Esophagus muscularis mucosa (tissue), 4 donors: Measurements from ENCODE around the gene DCN.

Source experiments
- EP300 ChIP-seq: sonication (generic); formaldehyde crosslinking; IDR thresholded peaks from one replicate; pipeline ENCODE4 v1.6.1; 2017; ENCODE audit warnings: antibody characterized with exemption
- POLR2A ChIP-seq: fragments of 450-650 bp; IDR thresholded peaks from one replicate; pipeline ENCODE4 v1.6.1; 2017; ENCODE audit warnings: antibody characterized with exemption, moderate library complexity, mild to moderate bottlenecking, low read depth
- POLR2AphosphoS5 ChIP-seq, 2 donors: sonication (generic); formaldehyde crosslinking; IDR thresholded peaks; one replicate each; pipeline ENCODE4 v1.6.1; 2017; ENCODE audit warnings: antibody characterized with exemption in 2 of 2
- TF ChIP-seq, protein P1 (sequence below), 3 experiments: fragments of 200-600 bp in 2 of 3; fragments of 450-650 bp in 1 of 3; sonication (generic) in 2 of 3; IDR thresholded peaks; one replicate each; pipeline ENCODE4 v1.5.1; 2017 to 2019; ENCODE audit warnings: antibody characterized with exemption in 3 of 3, mild to moderate bottlenecking in 2 of 3, moderate library complexity in 1 of 3

DNA sequence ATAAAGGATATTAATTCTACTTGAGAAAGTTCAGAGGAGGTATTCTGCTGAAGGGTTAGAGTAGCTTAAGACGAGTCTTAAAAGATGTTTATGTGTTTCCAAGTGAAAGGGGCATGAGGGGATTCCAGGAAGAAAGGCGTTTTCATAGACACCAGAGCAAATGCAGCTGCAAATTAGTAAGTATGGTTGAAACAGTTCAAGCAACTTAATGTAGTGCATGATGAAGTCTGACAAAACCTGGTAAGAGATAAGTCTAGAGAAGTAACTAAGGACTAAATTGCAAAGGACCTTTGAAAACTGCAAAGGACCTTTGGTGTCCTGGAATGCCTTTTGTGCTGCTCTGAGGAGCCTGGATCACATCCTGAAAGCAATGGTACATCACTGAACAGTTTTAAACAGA is 82.8 kb downstream of the DCN start:
- TF ChIP-seq, protein P1, sequence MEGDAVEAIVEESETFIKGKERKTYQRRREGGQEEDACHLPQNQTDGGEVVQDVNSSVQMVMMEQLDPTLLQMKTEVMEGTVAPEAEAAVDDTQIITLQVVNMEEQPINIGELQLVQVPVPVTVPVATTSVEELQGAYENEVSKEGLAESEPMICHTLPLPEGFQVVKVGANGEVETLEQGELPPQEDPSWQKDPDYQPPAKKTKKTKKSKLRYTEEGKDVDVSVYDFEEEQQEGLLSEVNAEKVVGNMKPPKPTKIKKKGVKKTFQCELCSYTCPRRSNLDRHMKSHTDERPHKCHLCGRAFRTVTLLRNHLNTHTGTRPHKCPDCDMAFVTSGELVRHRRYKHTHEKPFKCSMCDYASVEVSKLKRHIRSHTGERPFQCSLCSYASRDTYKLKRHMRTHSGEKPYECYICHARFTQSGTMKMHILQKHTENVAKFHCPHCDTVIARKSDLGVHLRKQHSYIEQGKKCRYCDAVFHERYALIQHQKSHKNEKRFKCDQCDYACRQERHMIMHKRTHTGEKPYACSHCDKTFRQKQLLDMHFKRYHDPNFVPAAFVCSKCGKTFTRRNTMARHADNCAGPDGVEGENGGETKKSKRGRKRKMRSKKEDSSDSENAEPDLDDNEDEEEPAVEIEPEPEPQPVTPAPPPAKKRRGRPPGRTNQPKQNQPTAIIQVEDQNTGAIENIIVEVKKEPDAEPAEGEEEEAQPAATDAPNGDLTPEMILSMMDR (IDR thresholded peaks at IDR 0.05) = no peak
- TF ChIP-seq POLR2A = no peak
- no peak for TF ChIP-seq EP300
- no peak for TF ChIP-seq POLR2AphosphoS5 (IDR thresholded peaks at IDR 0.05)
